ENCODE measurements around the gene C1orf56. TPM values are rescaled to one million over a fixed set of nuclear protein-coding genes. Genes with fewer than 3 reads are reported as not detected.

C1orf56 gene
- total RNA-seq, 1 donor from 2014 or later: 0.71 TPM

- Histone ChIP-seq H3K4me3 (ENCODE audit: low read depth, low read length) (no peak overlapping the region), H3K27me3 (ENCODE audit: control insufficient read depth, insufficient read depth, low read length) (no peaks in the 10 kb centered on the region), H3K36me3 (ENCODE audit: control insufficient read depth, insufficient read depth, low read length) (peaks cover 2% of the 10 kb centered on the region)
- no peak for DNase-seq (ENCODE audit: low read depth)
- TF ChIP-seq CTCF (IDR thresholded peaks at IDR 0.05; ENCODE audit: insufficient read depth, low read length, poor library complexity, severe bottlenecking): no peak
Measured at GRCh38 chr1:151001602-151002001, 45.9 kb upstream of the C1orf56 start.

DNA sequence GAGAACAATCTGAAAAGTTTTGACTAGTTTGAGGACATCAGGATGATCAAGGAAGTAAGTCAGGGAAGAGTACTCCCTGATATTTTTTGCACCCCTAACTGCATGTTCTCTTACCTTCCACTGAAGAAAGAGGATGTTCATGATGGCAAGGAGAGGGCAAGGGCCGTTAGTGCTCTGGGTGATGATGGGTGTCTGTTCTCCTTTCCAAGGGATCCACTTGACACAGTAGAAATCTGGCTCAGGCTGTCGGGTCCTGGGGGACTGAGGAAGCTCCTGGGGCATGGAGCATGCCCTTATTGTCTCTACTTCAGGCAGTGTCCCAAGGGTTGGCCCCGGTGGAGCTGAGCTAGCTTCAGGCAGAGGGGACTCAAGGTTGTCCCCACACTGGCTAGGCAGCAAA lies 45.5 kb upstream of the C1orf56 start:
- DNase-seq (ENCODE audit: low read depth): no peak
- TF ChIP-seq CTCF (IDR thresholded peaks at IDR 0.05; ENCODE audit: insufficient read depth, low read length, poor library complexity, severe bottlenecking): no peak
- Histone ChIP-seq H3K27me3 (ENCODE audit: control insufficient read depth, insufficient read depth, low read length) (no peaks in the 10 kb centered on the region), H3K4me3 (ENCODE audit: low read depth, low read length) (no peak overlapping the region), H3K36me3 (ENCODE audit: control insufficient read depth, insufficient read depth, low read length) (peaks cover 2% of the 10 kb centered on the region)

DNA sequence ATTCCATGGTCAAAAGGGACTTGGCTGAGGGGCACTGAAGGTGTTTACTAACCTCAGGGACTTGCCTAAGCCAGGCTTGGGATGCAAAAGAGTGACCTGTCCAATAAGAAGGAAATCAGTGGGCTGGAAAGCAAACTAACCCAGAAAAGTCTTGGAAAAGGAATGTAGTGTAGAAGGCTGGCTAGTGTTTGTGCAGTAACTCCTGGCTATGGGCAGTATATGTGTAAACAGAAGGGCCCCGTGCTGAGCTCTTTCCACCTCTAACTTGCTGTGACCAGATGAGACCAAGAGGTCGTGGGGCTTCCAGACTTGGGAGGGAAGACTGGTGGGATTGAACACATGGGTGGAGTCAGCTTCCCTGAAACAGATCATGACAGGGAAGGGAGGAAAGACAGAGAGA lies 44.9 kb upstream of the C1orf56 start:
- DNase-seq (ENCODE audit: low read depth): no peak
- Histone ChIP-seq H3K36me3 (ENCODE audit: control insufficient read depth, insufficient read depth, low read length) (peaks cover 2% of the 10 kb centered on the region), H3K27me3 (ENCODE audit: control insufficient read depth, insufficient read depth, low read length) (no peaks in the 10 kb centered on the region), H3K4me3 (ENCODE audit: low read depth, low read length) (no peak overlapping the region)
- no peak for TF ChIP-seq CTCF (IDR thresholded peaks at IDR 0.05; ENCODE audit: insufficient read depth, low read length, poor library complexity, severe bottlenecking)

GRCh38 chr1:151003180-151003579 lies 44.4 kb upstream of the C1orf56 start:
- DNase-seq (ENCODE audit: low read depth): no peak
- no peaks in the 10 kb centered on the region for H3K36me3 ChIP-seq (ENCODE audit: control insufficient read depth, insufficient read depth, low read length)
- no peak for TF ChIP-seq CTCF (IDR thresholded peaks at IDR 0.05; ENCODE audit: insufficient read depth, low read length, poor library complexity, severe bottlenecking)
- no peak overlapping the region for H3K4me3 ChIP-seq (ENCODE audit: low read depth, low read length)
- H3K27me3 ChIP-seq (ENCODE audit: control insufficient read depth, insufficient read depth, low read length): no peaks in the 10 kb centered on the region

- H3K4me3 ChIP-seq (ENCODE audit: low read depth, low read length): peak overlapping the region; percentile 43
- no peak for DNase-seq (ENCODE audit: low read depth)
- no peaks in the 10 kb centered on the region for H3K36me3 ChIP-seq (ENCODE audit: control insufficient read depth, insufficient read depth, low read length)
- TF ChIP-seq CTCF (IDR thresholded peaks at IDR 0.05; ENCODE audit: insufficient read depth, low read length, poor library complexity, severe bottlenecking): no peak
- no peaks in the 10 kb centered on the region for H3K27me3 ChIP-seq (ENCODE audit: control insufficient read depth, insufficient read depth, low read length)
Measured at GRCh38 chr1:151005729-151006319, 41.7 kb upstream of the C1orf56 start.
